HG02588 (cell line): Measurements from ENCODE around the gene UST.
"Not testable (repeated sequence)": the region's sequence is repeated elsewhere in the genome, so short reads cannot be mapped to it uniquely, and the experiment has no call there.

Source experiments
- ATAC-seq: cut with Tn5 transposase; IDR thresholded peaks from one replicate; pipeline ENCODE4 v1.9.1; 2021; ENCODE audit warnings: mild to moderate bottlenecking, moderate library complexity; ENCODE audit not compliant: unreplicated experiment

UST gene

DNA sequence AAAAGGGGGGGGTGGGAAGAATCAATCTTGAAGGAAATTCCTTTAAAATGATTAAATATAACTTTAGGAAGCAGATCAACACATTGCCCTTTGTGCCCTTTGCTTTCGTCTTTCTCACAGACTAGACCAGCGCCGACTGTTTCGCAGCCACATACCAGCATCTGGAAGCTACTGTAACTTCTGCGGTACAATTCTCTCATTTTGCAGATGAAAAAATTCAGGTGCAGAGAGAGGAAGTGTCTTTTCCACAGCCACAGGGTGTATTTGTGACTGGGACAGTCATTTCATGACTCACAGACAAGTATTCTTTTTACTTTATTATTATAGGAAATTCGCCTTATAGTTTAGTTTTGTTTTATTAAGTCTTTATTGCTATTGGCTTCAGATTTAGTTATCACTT, 84.2 kb downstream of the UST start:
- no peak for ATAC-seq

GRCh38 chr6:148831531-148831930, 84.7 kb downstream of the UST start:
- ATAC-seq: no peak

GRCh38 chr6:148835920-148836441, 89.2 kb downstream of the UST start:
- no peak for ATAC-seq

- ATAC-seq: no peak
Measured at GRCh38 chr6:148836751-148837150, 89.9 kb downstream of the UST start.

DNA sequence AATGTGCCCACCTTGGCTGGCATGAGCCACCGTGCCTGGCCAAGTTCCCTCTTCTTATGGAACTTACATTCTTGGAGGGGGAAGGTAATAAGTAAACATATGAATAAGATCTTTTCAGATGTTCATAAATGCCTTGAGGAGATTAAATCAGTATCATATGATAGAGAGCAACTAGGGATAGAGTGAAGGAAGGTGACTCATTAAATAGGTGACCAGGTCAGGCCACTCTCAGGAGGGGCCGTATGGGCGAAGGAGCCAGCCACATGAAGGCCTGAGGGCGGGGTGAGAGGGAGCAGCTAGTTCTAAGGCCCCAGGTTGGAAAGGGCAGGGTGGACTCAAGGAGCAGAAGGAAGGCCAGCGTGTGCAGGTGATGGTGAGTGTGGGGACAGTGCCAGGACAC, 91.1 kb downstream of the UST start:
- ATAC-seq: no peak

DNA sequence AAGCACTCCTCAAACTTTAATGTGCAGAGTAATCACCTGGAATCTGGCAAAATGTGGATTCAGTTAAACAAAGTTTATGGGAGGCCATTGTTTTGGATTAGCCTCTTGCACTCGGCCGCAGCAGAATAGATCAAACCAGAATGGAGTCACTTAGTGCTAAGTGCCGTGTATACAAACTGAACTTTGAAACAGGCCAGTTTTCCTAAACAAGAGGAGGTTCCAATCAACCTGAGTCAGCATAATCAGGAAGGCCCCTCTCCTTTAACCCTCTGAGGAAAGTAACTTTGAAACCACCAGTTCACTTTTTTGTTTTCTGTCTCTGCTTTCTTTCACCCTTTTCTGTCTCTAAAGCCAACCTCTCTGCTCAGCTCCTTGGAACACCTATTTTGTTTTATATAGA, 92.2 kb downstream of the UST start:
- no peak for ATAC-seq

DNA sequence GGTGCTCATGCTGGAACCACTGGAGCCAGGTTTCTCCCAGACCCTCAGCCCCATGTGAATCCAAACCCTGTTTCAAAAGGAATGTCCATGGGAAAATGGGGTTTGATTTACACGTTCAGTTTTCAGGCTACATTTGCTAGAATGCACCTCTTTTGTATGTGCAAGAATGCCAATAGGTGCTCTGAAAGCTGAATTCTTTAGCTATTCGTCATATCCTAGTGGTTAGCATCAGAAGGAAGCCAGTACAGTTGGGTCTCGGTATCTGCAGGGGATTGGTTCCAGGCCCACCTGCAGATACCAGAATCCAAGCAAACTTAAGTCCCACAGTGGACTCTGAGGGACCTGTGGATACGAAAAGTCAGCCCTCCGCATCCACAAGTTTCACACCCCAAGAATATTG, 93.4 kb downstream of the UST start:
- no peak for ATAC-seq

DNA sequence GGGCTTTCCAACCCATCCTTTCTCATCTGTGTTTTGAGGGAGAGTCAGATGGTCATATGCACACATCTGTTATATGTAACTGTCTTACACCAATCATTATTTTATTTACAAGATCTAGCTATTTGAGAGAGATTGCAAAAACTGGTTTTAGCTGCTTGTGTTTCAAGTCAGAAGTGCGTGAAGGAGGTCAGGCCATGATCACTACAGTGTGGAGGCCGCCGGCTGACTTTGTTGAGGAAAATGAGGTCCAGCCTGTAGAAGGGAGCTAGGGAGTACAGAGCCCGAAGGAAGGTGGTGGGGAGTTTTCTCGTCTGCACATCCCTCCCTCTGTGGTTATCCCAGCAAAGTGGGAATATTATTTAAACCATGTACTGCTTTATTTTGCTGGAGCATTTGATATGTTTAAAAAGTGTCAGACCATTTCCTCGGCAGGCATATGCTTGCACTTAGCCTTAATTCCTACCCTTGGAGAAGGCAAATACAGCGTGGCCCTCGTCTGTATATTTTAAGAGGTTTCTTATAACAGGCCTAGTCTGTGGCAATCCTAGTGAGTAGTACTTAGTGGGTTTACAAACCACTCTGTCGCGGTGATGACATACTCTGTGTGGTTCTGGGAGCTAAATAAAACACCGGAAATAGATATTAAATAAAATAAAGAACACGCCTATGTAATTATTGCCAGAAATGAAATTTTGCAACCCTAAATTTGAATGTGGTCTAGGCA, 95.6 kb downstream of the UST start:
- ATAC-seq: no peak

GRCh38 chr6:148845464-148845863, 98.6 kb downstream of the UST start:
- ATAC-seq: no peak

DNA sequence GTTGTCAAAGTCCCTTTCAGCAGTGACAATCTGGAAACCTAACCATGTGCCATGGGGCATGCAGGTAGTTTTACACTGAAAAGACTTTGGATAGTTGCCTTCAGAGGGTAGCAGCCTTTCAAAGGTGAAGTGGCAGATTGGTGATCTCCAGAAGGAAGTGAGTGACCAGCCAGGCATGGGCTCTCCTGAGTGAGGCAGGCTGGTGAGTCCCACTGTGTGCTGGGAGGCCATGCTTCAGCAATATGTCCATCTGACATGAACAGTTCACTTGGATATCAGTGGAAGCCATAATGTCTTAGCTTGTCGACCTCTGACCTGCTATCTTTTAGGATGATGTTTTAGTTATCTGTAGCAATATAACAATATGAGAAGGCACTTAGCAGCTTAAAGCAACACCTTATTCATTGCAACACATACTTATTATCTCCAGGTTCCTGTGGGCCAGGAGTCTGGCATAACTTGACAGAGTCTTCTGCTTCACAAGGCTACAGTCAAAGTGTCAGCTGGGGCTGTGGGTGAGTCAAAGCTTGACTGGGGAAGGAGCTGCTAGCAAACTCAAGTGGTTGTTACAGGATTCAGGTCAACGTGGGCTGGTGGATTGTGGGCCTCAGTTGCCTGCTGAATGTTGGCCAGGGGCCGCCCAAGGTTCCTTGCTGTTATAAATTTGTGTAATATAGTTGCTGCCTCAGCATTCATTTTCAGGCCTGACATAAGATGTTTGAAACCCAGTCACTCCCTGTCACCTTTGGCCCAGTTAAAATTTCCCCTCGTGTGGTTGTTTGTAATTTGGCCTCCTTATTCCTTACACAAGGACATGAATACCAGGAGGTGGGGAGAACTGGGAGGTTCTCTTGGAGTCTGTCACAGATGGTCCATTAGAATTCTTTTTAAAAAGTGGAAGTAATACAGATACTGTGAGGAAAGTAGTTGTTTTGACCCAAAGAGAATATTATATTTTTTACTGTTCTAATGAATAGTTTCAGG, 100.2 kb downstream of the UST start:
- ATAC-seq: no peak

DNA sequence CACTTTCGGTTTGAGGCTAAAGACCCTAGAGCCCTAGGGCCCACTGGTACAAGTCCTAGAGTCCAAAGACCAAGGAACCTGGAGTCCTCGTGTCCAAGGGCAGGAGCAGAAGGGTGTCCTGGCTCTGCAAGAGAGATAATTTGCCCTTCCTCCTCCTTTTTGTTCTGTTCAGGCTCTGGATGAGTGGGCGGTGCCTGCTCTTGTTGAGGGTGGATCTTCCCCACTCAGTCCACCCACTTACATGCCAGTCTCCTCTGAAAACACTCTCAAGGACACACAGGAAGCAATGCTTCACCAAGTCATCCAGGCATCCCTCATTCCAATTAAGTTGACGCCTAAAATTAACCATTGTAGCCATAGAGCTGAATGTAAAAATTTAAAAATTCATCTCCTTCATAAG, 102.1 kb downstream of the UST start:
- ATAC-seq: no peak

- ATAC-seq: not testable (repeated sequence)
Measured at GRCh38 chr6:148849449-148849848, 102.6 kb downstream of the UST start.

DNA sequence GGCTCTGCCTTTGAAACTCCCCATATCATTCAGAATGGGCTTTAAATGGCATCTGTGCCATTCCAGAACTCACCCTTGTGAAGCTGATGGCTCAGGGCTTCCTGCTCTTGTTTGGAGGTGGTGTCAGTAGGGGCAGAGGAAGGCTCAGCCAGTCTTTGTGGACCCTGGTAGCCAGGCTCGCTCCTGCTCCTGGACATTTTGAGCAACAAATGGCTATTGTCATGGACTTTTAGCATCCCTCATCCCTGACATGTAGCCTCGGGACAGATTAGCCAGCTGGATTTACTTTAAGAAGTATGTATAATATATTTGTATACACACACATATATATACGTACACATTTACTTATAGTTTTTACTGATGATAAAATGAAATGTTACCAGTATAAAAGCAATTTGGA, 104.1 kb downstream of the UST start:
- ATAC-seq: no peak

DNA sequence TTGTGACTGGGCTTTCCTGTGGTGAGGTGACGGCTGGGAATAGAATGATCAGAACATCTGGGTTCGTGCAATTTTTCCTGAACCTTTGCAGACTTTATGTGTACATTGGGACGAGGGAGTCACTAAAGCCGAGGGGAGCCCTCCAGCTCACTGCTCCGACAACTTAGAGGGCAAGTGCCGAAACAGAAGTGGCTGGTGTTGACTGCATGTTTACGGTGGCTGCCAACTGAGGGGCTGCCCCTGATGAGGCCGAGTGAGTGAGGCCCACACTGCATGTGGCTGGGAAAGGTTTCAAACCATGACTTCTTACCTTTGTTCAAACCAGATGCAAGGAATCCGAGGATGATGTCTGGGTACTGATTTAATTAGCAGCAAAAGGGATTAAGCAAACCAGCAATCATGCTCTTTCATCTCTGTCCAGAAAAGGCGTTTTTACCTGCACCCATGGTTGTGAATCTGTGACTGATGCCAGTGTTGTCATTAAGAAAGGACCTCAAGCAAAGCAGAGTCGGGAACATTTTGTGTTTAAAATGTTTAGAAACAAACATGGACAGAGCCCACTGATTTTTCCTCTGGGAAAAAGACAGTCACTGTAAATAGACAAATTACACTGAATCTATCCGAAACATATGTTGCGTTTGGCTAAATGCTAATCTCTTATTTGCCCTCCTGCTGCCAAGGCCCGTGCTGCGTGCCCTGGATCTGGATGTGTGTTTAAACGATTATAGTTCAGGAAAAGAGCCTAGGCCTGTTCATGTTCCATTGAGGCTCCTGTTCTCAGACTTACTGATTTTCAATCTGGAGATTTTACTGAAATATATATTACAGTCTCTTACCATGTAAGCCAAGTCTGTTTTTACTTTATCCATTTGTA, 105.1 kb downstream of the UST start:
- ATAC-seq: no peak

DNA sequence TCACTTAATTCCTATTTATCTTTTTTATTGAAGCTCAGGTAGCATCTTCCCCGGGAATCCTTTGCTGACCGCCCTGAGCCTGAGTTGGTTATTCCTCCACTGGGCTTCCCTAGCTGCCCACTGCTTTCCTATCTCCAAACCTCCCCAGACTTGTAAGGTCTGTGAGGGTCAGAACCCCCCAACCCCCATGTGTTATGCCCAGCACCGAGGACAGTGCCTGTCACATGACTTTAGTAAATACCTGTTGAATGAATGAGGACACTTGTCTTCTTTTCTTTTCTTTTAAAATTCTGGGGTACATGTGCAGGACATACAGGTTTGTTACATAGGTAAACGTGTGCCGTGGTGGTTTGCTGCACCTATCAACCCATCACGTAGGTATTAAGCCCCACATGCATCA, 105.9 kb downstream of the UST start:
- no peak for ATAC-seq

GRCh38 chr6:148853113-148853512, 106.3 kb downstream of the UST start:
- not testable (repeated sequence) for ATAC-seq

GRCh38 chr6:148854096-148854495, 107.3 kb downstream of the UST start:
- ATAC-seq: no peak

DNA sequence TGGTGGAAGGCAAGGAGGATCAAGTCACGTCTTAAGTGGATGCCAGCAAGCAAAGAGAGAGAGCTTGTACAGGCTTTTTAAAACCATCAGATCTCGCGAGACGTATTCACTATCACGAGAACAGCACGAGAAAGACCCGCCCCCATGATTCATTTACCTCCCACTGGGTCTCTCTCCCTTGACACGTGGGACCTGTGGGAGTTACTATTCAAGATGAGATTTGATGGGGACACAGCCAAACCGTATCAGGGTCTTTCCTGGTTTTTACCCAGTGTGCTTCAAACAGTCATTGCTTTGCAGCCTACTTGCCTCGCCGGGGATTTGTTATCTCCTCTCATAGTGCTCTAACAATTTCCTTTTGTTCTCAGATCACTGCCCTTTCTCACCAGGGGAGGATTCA, 108.2 kb downstream of the UST start:
- no peak for ATAC-seq

GRCh38 chr6:148855744-148856143, 108.9 kb downstream of the UST start:
- no peak for ATAC-seq

DNA sequence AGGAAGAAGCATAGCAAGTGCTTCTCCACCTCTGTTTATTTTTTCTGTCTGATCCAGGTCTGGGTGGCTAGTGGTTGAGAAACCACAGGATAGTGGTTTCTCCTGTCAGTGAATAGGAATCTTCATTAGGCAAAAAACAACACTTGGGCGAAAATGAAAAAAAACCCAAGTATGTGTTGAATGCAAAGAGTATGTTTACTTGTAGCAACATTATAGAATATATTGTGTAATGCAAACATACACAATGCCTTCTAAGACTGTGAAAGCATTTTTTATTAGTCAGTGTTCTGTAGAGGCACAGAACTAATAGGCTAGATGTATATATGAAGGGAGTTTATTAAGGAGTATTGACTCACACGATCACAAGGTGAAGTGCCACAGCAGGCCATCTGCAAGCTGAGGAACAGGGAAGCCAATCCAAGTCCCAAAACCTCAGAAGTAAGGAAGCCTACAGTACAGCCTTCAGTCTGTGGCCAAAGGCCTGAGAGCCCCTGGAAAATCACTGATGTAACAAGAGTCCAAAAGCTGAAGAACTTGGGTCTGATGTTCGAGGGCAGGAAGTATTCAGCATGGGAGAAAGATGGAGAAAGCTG, 111.1 kb downstream of the UST start:
- ATAC-seq: no peak
